HepG2 (cell line): Measurements from ENCODE around the gene NCF4. TPM values are rescaled to one million over a fixed set of nuclear protein-coding genes. Genes with fewer than 3 reads are reported as not detected.
A peak's percentile ranks its signal among the peaks of the same experiment; 100 is the strongest.

Experiments used
- HOXA3 ChIP-seq: sonication (generic); formaldehyde crosslinking; IDR thresholded peaks from 2 replicates; pipeline ENCODE4 v1.5.0; 2020; ENCODE audit warnings: missing genetic modification reagents
- IRF2 ChIP-seq: IDR thresholded peaks from 2 replicates; pipeline ENCODE4 v1.6.1; 2018; ENCODE audit warnings: missing genetic modification reagents, missing compliant biosample characterization
- JDP2 ChIP-seq: sonication (generic); formaldehyde crosslinking; IDR thresholded peaks from 2 replicates; pipeline ENCODE4 v1.8.1; 2022; ENCODE audit warnings: missing genetic modification reagents, borderline replicate concordance
- MEIS2 ChIP-seq: sonication (generic); formaldehyde crosslinking; IDR thresholded peaks from 2 replicates; pipeline ENCODE4 v1.9.0; 2021; ENCODE audit warnings: mild to moderate bottlenecking, missing genetic modification reagents
- RFX5 ChIP-seq: IDR thresholded peaks from 2 replicates; pipeline ENCODE4 v1.6.1; 2011; ENCODE audit warnings: low read depth, low read length, improper control_type of control experiment
- SP1 ChIP-seq, 2 experiments: fragments of 450-650 bp in 1 of 2; sonication (generic) in 1 of 2; formaldehyde crosslinking in 1 of 2; IDR thresholded peaks; 2 replicates each; pipeline versions ENCODE4 v1.4.0 to v1.6.1; 2016 to 2020; ENCODE audit warnings: missing genetic modification reagents in 1 of 2
- SP5 ChIP-seq: IDR thresholded peaks from 2 replicates; pipeline ENCODE4 v1.6.1; 2016; ENCODE audit warnings: low read depth, borderline replicate concordance
- STAG1 ChIP-seq: sonication (generic); formaldehyde crosslinking; IDR thresholded peaks from 2 replicates; pipeline ENCODE4 v1.4.0; 2020; ENCODE audit warnings: missing genetic modification reagents
- XBP1 ChIP-seq: sonication (generic); formaldehyde crosslinking; IDR thresholded peaks from 2 replicates; pipeline ENCODE4 v1.5.0; 2020; ENCODE audit warnings: missing genetic modification reagents
- ZFYVE20 ChIP-seq: sonication (generic); formaldehyde crosslinking; IDR thresholded peaks from 2 replicates; pipeline ENCODE4 v1.8.0; 2023; ENCODE audit warnings: low read depth, mild to moderate bottlenecking, moderate library complexity, missing genetic modification reagents, borderline replicate concordance
- ZKSCAN1 ChIP-seq: fragments of 150-350 bp; IDR thresholded peaks from 2 replicates; pipeline ENCODE4 v1.6.1; 2014; ENCODE audit warnings: low read length
- ZNF354B ChIP-seq: sonication (generic); formaldehyde crosslinking; IDR thresholded peaks from 2 replicates; pipeline ENCODE4 v1.8.0; 2022; ENCODE audit warnings: mild to moderate bottlenecking, missing genetic modification reagents
- ZNF546 ChIP-seq: sonication (generic); formaldehyde crosslinking; conservative IDR thresholded peaks from 2 replicates; pipeline ENCODE4 v1.8.1; 2023; ENCODE audit warnings: mild to moderate bottlenecking, missing genetic modification reagents
- ZNF547 ChIP-seq: sonication (generic); formaldehyde crosslinking; IDR thresholded peaks from 2 replicates; pipeline ENCODE4 v1.5.1; 2020; ENCODE audit warnings: mild to moderate bottlenecking, missing genetic modification reagents
- ZNF549 ChIP-seq: sonication (generic); formaldehyde crosslinking; IDR thresholded peaks from 2 replicates; pipeline ENCODE4 v1.5.0; 2020; ENCODE audit warnings: missing genetic modification reagents
- ZNF552 ChIP-seq: sonication (generic); formaldehyde crosslinking; IDR thresholded peaks from 2 replicates; pipeline ENCODE4 v1.9.0; 2022; ENCODE audit warnings: missing genetic modification reagents, mild to moderate bottlenecking, borderline replicate concordance
- ZNF652 ChIP-seq: IDR thresholded peaks from 2 replicates; pipeline ENCODE4 v1.6.1; 2016; ENCODE audit warnings: low read depth, borderline replicate concordance
- ZSCAN12 ChIP-seq: sonication (generic); formaldehyde crosslinking; IDR thresholded peaks from 2 replicates; pipeline ENCODE4 v1.9.0; 2021; ENCODE audit warnings: mild to moderate bottlenecking, missing genetic modification reagents
- polyA plus RNA-seq, 8 experiments: library from polyadenylated mRNA; depleted of rRNA in 3 of 8; stranded (reverse) in 7 of 8; unstranded in 1 of 8; fragments of >200 nt; fragmentation: Illumina TruSeq in 4 of 8; extraction: Trizol in 4 of 8; gene quantifications; 2 replicates each; pipeline versions ENCODE4 v1.2.1 to v1.2.3, GENCODE V29; 2011 to 2016; ENCODE audit warnings: low read depth in 4 of 8, missing spikeins in 1 of 8, mixed read lengths in 1 of 8; ENCODE audit not compliant: insufficient read depth in 1 of 8
- total RNA-seq, 5 experiments: library from RNA; depleted of rRNA; stranded (reverse); fragments of >200 nt; fragmentation: Illumina TruSeq; extraction: Trizol; gene quantifications; 2 replicates each; pipeline ENCODE4 v1.2.3, GENCODE V29; 2016; ENCODE audit warnings: low read depth in 1 of 5
- TF ChIP-seq, protein P1 (sequence below): IDR thresholded peaks from 2 replicates; pipeline ENCODE4 v1.6.1; 2016; ENCODE audit warnings: low read depth
- TF ChIP-seq, protein P2 (sequence below): sonication (generic); formaldehyde crosslinking; IDR thresholded peaks from 2 replicates; pipeline ENCODE4 v1.5.0; 2020; ENCODE audit warnings: mild to moderate bottlenecking, missing genetic modification reagents
- TF ChIP-seq, protein P3 (sequence below): sonication (generic); formaldehyde crosslinking; IDR thresholded peaks from 2 replicates; pipeline ENCODE4 v1.5.0; 2020; ENCODE audit warnings: mild to moderate bottlenecking, missing genetic modification reagents
- TF ChIP-seq, protein P4 (sequence below): sonication (generic); formaldehyde crosslinking; IDR thresholded peaks from 2 replicates; pipeline ENCODE4 v1.8.0; 2022; ENCODE audit warnings: missing genetic modification reagents, low read depth, mild to moderate bottlenecking, borderline replicate concordance
- TF ChIP-seq, protein P5 (sequence below): sonication (generic); formaldehyde crosslinking; IDR thresholded peaks from 2 replicates; pipeline ENCODE4 v1.4.0; 2020; ENCODE audit warnings: missing genetic modification reagents

NCF4 gene
- total and polyA plus RNA-seq, 2 of the 13 experiments (the other 11 are each of a cell fraction or from before 2014, with no cell fraction given): not detected

DNA sequence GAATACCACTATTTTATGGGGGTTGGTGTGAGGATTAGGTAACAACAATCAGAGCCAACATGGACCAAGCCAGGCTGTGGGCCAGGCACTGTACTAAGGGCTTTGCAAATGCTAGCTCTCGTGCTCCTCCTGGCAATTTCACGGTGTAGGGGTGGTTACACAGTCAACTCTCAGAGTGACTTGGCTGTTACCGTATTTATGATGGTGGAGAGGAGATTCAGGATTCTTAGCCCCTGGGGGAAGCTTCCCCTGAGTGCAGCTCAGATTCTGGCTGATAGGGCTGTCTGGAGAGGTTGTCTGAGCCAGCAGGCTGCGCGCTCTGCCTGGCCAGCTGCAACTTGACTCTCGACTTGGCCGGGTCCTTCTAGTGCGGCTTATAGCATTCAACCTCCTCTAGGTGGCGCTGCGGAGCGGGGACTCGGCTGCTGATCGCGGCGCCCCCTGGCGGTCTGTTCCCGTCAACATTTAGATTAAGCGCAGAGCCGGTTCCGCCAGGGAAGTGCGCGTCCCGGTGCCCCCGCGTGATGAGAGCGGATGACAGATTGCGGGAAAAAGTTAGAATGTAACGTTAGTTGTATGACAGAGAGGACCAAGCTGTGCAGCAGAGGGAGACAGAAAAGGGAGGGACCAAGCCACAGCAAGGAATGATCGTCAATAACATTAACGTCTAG lies 4.5 kb upstream of the NCF4 start (continued):
- TF ChIP-seq, protein P1, sequence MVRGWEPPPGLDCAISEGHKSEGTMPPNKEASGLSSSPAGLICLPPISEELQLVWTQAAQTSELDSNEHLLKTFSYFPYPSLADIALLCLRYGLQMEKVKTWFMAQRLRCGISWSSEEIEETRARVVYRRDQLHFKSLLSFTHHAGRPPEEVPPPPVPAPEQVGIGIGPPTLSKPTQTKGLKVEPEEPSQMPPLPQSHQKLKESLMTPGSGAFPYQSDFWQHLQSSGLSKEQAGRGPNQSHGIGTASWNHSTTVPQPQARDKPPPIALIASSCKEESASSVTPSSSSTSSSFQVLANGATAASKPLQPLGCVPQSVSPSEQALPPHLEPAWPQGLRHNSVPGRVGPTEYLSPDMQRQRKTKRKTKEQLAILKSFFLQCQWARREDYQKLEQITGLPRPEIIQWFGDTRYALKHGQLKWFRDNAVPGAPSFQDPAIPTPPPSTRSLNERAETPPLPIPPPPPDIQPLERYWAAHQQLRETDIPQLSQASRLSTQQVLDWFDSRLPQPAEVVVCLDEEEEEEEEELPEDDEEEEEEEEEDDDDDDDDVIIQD: no peak
- TF ChIP-seq MEIS2 (CRISPR knock-in tag) (peak; percentile 44; the same call in 1 of the 2 replicates), XBP1 (CRISPR knock-in tag) (no peak), ZSCAN12 (CRISPR knock-in tag) (no peak), ZNF354B (no peak), ZKSCAN1 (no peak), IRF2 (CRISPR knock-in tag) (peak; percentile 70), RFX5 (no peak), ZNF652 (CRISPR knock-in tag) (no peak), ZNF546 (CRISPR knock-in tag) (peak; percentile 56; the same call in 1 of the 2 replicates), ZNF552 (CRISPR knock-in tag) (no peak), SP1 (IDR thresholded peaks at IDR 0.05) (no peak), SP1 (CRISPR knock-in tag; IDR thresholded peaks at IDR 0.05) (peak; percentile 34; the same call in 1 of the 2 replicates), JDP2 (CRISPR knock-in tag) (no peak), ZNF547 (no peak), STAG1 (CRISPR knock-in tag) (peak; percentile 68), SP5 (CRISPR knock-in tag) (no peak), ZNF549 (no peak), ZFYVE20 (no peak), HOXA3 (CRISPR knock-in tag) (peak; percentile 53; the same call in 1 of the 2 replicates)
- TF ChIP-seq, protein P2, sequence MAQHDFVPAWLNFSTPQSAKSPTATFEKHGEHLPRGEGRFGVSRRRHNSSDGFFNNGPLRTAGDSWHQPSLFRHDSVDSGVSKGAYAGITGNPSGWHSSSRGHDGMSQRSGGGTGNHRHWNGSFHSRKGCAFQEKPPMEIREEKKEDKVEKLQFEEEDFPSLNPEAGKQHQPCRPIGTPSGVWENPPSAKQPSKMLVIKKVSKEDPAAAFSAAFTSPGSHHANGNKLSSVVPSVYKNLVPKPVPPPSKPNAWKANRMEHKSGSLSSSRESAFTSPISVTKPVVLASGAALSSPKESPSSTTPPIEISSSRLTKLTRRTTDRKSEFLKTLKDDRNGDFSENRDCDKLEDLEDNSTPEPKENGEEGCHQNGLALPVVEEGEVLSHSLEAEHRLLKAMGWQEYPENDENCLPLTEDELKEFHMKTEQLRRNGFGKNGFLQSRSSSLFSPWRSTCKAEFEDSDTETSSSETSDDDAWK (CRISPR knock-in tag): no peak
- TF ChIP-seq, protein P3, sequence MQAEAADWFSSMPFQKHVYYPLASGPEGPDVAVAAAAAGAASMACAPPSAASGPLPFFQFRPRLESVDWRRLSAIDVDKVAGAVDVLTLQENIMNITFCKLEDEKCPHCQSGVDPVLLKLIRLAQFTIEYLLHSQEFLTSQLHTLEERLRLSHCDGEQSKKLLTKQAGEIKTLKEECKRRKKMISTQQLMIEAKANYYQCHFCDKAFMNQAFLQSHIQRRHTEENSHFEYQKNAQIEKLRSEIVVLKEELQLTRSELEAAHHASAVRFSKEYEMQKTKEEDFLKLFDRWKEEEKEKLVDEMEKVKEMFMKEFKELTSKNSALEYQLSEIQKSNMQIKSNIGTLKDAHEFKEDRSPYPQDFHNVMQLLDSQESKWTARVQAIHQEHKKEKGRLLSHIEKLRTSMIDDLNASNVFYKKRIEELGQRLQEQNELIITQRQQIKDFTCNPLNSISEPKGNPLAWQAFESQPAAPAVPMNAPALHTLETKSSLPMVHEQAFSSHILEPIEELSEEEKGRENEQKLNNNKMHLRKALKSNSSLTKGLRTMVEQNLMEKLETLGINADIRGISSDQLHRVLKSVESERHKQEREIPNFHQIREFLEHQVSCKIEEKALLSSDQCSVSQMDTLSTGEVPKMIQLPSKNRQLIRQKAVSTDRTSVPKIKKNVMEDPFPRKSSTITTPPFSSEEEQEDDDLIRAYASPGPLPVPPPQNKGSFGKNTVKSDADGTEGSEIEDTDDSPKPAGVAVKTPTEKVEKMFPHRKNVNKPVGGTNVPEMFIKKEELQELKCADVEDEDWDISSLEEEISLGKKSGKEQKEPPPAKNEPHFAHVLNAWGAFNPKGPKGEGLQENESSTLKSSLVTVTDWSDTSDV (CRISPR knock-in tag): no peak
- TF ChIP-seq, protein P4, sequence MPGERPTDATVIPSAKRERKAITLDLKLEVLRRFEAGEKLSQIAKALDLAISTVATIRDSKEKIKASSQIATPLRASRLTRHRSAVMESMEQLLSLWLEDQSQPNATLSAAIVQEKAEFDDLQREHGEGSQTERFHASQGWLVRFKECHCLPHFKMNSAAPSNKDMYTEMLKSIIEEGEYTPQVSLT (CRISPR knock-in tag): no peak
- TF ChIP-seq, protein P5, sequence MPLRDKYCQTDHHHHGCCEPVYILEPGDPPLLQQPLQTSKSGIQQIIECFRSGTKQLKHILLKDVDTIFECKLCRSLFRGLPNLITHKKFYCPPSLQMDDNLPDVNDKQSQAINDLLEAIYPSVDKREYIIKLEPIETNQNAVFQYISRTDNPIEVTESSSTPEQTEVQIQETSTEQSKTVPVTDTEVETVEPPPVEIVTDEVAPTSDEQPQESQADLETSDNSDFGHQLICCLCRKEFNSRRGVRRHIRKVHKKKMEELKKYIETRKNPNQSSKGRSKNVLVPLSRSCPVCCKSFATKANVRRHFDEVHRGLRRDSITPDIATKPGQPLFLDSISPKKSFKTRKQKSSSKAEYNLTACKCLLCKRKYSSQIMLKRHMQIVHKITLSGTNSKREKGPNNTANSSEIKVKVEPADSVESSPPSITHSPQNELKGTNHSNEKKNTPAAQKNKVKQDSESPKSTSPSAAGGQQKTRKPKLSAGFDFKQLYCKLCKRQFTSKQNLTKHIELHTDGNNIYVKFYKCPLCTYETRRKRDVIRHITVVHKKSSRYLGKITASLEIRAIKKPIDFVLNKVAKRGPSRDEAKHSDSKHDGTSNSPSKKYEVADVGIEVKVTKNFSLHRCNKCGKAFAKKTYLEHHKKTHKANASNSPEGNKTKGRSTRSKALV (CRISPR knock-in tag): peak; percentile 84
